ENCODE measurements around the gene CARM1.
"Not testable (repeated sequence)": the region's sequence is repeated elsewhere in the genome, so short reads cannot be mapped to it uniquely, and the experiment has no call there.

The CARM1 gene

GRCh38 chr19:10870955-10871603 lies at the start of gene CARM1:
Gene CARM1 (plus strand): TSS chr19:10871553. CDS start chr19:10871703, 150 bp downstream.
- peak; percentile 41 for DNase-seq

GRCh38 chr19:10823690-10824089 lies 47.7 kb upstream of the CARM1 start:
- no peak for DNase-seq

- no peak for DNase-seq
Measured at GRCh38 chr19:10826231-10826630, 45.1 kb upstream of the CARM1 start.

- no peak for DNase-seq
Measured at GRCh38 chr19:10826846-10827245, 44.5 kb upstream of the CARM1 start.

GRCh38 chr19:10828981-10829821 lies 42.2 kb upstream of the CARM1 start:
- no peak for DNase-seq

- no peak for DNase-seq
Measured at GRCh38 chr19:10829967-10830366, 41.4 kb upstream of the CARM1 start.

GRCh38 chr19:10830370-10830769 lies 41.0 kb upstream of the CARM1 start:
- DNase-seq = no peak

- DNase-seq = no peak
Measured at GRCh38 chr19:10830931-10831779, 40.2 kb upstream of the CARM1 start.

- DNase-seq = no peak
Measured at GRCh38 chr19:10831987-10832938, 39.1 kb upstream of the CARM1 start.

GRCh38 chr19:10832939-10833296 lies 38.4 kb upstream of the CARM1 start:
- no peak for DNase-seq

- DNase-seq = peak; percentile 91
Measured at GRCh38 chr19:10835089-10835753, 36.1 kb upstream of the CARM1 start.

- DNase-seq = peak; percentile 36
Measured at GRCh38 chr19:10835754-10836478, 35.4 kb upstream of the CARM1 start, which contains the start of gene TMED1. Gene TMED1 (minus strand): TSS chr19:10836212. CDS start chr19:10836191, 21 bp downstream.

- DNase-seq = peak; percentile 14
Measured at GRCh38 chr19:10836479-10837330, 34.6 kb upstream of the CARM1 start.

GRCh38 chr19:10837649-10838048 lies 33.7 kb upstream of the CARM1 start:
- not testable (repeated sequence) for DNase-seq

- no peak for DNase-seq
Measured at GRCh38 chr19:10838377-10838776, 33.0 kb upstream of the CARM1 start.

- DNase-seq = no peak
Measured at GRCh38 chr19:10839114-10840050, 32.0 kb upstream of the CARM1 start.

- DNase-seq = no peak
Measured at GRCh38 chr19:10842788-10843187, 28.6 kb upstream of the CARM1 start.

GRCh38 chr19:10846500-10847202 lies 24.7 kb upstream of the CARM1 start:
- DNase-seq = no peak
